Renal cortex interstitium (tissue), 11 donors: ENCODE data around the gene DSTYK. TPM values are rescaled to one million over a fixed set of nuclear protein-coding genes. Genes with fewer than 3 reads are reported as not detected.
"Not testable (repeated sequence)": the region's sequence is repeated elsewhere in the genome, so short reads cannot be mapped to it uniquely, and the experiment has no call there.

Source experiments
- DNase-seq, 11 donors: peaks; one replicate each; pipeline ENCODE4 v3.0.0-alpha.2; 2013; ENCODE audit warnings: low read depth in 9 of 11, low spot score in 4 of 11; ENCODE audit errors: extremely low read depth in 1 of 11
- polyA plus RNA-seq, 3 donors: library from polyadenylated mRNA; unstranded; fragments of 120-200 nt; gene quantifications; one replicate each; pipeline ENCODE4 v1.2.1, GENCODE V29; 2013; ENCODE audit not compliant: insufficient read length in 3 of 3

Gene DSTYK
- polyA plus RNA-seq, 3 donors = 18.2 to 20.5 (median 19.6) TPM

DNA sequence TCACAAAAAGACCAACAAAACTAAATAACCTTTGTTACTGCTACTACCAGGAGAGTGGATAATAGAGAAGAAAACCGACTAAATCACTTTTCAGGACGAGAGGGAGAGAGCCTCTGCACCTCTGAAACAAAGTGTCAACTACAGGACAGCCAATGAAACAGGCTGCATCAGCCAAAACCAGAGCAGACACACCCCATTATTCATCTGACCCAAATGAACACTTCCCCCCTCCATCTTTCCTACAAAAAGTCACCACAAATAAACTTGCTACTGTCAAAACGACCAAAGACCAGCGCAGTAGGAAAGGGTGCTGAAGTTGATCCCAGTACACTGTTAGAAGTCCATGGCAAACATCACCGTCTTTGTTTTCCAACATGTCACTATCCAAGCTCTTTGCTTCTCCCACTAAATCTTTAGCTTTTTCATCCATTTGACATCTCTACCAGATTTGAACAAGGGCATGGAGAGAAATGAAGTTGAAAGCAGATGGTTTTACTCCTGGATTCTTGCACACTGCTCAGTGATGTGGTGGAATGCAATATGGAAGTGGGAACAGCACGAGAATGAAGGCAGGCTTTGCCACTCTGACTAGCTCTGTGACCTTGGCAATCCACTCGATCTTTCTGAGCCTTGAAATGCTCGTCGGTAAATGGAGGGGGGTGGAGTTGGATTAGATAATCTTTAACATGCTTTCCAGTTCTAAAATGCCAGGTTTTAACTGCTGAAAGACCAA, 20.5 kb downstream of the DSTYK start:
- DNase-seq = peak in 1 of 11 donors; percentile 28

DNA sequence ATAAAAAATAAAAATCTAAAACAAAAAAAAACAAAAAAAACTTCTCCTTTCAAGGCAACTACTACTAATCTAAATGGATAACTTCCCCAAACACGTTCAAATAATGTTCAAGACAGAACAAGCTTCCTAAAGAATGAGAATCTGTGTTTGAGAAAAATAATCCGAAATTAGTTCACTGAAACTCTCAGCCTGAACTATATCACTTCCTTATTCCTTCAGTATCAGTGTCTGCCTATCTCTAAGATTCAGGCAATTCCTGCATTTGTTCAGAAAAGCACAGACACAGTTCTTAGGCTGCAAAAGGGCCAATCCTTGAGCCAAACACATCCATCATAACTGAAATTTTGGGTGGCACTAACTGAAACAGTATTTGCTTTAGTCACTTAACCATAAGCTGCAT, 22.4 kb downstream of the DSTYK start:
- no peak for DNase-seq

DNA sequence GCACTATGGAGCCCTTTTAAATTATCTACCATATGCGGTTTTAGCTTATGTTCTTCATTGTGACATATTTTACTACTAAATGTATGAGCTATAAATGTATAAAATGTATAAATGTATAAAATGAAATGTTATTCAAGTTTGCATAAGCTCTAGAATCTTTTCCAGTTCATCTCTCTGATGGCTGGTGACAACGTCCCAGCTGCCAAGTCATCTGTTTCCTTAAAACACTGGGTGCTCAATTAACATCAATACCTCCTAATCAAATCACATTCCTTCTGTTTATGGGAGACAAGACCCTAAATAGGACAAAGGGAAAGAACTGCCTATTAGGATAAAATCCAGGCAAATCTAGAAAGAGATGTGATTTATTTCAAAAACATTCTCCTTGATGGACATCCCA, 22.9 kb downstream of the DSTYK start:
- no peak for DNase-seq

DNA sequence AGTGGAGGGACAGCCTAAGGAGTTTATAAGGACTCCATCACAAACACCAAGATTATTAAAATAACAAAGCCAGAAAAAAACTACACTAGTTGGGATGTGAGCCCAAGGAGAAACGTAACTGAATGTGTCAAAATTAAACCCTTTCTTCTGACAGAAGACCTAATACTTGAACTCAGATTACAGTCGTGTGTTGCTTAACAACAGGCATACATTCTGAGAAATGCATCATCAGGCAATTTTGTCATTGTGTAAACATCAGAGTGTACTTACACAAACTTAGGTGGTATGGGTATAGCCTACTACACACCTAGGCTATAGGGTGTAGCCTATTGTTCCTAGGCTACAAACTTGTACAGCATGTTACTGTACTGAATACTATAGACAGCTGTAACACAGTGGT, 23.4 kb downstream of the DSTYK start:
- no peak for DNase-seq

DNA sequence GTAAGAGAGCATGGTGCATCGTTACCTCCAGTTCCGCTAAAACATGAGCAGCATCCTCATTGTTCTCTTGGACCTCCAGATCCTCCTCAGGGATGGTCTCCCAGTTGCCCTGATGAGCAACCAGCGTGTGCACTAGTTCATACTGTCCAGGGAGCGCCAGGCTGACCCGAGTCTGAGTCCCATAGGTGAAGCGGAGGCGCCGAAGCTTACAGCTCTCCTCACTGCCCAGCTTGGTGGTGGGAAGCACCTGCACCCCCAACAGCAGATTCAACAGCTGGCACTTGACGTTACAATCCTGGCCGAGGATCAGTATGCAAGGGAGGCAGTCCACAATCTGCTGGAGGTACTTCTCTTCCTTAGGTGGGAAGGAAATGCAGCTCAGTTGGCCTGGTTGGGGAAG, 24.1 kb downstream of the DSTYK start:
- no peak for DNase-seq

DNA sequence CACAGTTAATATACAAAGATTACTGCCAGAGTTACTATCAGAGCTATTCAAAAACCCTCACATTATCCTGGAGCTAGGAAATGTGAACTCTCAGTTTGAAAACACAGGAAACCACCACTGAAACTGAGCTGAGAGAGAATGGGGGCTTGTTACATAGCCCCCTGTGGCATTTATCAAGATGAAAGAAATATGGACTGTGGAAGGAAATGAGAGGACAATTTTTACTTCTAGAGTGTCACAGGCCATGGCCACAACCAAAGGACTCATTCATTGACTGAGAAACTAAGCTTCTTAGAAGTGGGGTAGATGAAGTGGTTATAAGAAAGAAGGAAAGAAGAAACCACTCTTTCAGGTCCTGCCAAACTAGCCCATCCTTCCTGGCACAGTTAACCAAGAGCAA, 25.3 kb downstream of the DSTYK start:
- DNase-seq = no peak

DNA sequence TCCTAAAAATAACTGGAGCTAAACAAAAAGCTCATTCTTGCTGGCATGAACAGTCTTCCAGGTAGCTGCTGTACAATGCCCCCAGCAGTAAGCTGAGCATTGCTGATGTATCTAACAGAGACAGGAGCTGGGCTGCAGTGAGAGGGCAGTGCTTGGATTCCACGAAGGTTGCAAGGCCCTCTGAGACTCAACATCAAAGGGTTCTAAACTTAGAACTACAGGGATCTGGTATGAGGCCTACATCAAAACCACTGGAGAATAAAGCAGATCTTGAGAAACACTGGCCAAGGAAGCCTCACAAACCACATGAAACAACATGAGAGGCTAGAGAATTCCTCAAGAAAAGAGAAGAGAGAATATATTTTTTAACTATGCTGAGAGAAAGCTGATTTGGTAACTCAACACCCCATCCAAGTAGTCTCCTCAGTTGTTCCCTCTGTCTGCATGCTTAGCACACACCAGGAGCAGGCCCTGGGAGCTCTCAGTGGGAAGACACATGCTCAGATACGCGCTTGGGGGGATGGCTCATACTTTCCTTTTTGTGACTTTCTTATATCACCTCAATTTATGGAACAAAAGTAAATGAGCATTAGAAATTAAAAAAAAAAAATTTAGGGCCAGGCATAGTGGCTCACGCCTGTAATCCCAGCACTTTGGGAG, 27.7 kb downstream of the DSTYK start:
- no peak for DNase-seq

DNA sequence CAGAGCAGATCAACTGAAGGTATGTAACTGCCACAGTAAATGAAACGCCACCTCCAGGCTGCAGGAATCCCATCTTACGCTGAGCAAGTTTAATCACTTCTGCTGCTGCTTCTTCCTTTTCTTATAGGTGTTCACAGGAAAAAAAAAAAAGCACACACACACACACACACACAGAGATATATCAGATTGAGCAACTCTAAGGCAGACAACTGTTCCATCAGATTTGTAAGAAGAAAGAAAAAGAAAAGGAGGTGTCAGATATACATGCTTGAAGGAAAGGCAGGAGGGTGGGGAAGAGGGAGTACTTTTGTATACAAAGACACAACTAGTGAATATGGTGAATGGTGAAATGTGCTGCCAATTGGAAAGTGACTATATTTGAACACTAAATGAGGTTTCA, 28.6 kb downstream of the DSTYK start:
- no peak for DNase-seq

DNA sequence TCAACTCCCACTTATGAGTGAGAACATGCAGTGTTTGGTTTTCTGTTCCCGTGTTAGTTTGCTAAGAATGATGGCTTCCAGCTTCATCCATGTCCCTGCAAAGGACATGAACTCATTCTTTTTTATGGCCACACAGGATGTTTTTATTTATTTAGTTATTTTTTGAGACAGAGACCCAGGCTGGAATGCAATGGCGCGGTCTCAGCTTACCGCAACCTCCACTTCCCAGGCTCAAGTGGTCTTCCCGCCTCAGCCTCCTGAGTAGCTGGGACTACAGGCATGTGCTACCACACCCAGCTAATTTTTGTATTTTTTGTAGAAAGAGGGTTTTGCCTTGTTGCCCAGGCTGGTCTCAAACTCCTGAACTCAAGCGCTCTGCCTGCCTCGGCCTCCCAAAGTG, 31.2 kb downstream of the DSTYK start:
- DNase-seq = not testable (repeated sequence)

DNA sequence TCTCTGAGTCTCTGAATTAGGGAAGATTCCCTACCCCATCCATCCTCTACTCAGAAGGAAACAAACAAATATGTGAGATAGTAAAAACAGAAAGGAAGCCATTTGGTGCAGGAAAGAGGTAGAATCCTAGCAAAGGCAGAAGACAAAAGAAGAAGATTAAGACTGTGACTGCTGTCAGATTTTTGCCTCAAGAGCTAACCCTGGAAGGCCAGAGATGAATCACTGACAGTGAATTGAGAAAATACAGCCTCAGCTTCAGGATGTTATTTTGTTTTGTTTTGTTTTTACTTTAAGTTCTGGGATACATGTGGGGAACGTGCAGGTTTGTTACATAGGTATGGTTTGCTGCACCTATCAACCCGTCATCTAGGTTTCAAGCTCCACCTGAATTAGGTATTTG, 31.7 kb downstream of the DSTYK start:
- no peak for DNase-seq

DNA sequence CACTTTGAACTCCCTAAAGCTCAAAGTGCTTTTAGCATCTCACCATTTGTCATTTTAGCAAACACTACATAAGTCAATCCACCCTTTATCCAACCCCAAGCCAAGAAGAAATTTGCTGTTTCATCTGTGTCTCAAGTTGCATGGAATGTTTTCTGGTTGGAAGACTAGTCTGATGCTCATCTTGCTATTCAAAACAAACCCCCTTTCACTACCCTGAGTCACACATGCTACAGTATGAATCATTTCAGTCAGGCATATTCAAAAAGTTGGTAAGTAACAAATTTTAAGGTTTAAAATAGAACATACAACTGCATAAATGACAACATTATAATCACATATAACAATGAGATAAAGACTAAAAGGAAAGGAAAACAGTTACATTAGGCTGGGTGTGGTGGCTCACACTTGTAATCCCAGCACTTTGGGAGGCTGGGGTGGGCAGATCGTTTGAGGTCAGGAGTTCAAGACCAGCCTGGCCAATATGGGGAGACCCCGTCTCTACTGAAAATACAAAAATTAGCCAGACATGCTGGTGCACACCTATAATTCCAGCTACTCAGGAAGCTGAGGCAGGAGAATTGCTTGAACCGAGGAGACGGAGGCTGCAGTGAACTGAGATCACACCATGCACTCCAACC, 38.7 kb downstream of the DSTYK start:
- no peak for DNase-seq

DNA sequence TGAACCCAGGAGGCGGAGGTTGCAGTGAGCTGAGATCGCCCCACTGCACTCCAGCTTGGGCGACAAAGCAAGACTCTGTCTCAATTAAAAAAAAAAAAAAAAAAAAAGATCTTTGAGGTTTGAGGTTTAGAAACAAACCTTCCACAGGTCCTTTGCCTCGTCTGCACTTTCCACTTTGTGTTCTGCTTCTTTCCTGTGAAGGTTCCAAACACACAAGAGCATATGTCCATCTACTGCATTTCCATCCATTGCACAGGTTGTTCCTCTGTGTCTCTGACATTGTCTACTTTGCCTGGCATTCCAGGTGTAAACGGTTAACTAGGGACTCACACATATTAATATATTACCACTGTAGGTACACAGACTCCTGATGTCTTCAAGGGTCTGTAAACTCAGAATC, 40.1 kb downstream of the DSTYK start:
- DNase-seq = no peak

DNA sequence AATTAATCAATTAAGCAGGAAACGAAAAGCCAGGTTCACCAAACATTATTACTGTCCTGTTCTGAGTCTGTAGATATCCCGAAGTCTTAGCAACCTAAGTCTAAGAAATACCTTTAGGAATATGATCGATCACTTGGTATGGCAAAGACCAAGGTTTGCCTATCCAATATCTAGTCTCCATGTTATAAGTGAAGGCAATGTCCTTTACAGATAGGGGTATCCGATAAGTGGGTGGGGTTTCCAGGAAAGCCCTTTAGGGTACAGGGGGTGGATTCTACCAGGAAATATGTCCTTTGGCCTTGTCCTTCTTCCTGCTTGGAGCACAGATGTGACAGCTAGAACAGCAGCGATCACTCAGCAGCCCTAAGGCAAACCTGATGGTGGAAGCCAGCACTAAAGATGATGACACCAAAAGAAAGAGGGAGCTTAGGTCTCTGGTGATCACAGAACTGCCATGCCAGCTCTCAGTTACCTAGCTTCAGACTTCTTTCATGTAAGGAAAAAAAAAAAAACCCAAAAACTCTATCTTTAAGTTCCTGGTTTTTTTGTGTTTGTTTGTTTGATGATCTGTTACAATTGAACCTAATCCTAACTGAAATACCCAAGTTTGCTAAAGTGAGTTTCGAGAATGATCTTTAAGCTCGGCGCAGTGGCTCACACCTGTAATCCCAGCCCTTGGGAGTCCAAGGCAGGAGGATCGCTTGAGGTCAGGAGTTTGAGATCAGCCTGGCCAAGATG, 40.8 kb downstream of the DSTYK start:
- no peak for DNase-seq

DNA sequence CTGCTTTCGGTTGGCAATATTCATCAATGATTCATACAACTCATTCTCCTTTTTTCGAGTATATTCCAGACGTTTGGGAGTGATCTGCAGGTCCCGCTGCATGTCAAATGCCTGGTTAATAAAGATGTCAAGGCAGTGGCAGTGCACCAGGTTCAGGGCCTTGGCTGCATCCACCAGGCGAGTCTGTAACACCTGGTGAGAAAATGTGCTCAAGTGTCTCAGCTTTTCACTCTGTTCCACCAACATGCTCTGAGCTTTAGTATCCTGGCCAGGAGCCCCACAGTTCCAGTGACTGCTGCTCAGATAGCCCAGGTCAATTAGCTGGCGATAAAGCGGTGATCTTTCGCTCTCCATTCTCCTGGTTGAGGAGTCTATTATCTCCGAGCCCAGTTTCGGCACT, 42.3 kb downstream of the DSTYK start:
- no peak for DNase-seq

DNA sequence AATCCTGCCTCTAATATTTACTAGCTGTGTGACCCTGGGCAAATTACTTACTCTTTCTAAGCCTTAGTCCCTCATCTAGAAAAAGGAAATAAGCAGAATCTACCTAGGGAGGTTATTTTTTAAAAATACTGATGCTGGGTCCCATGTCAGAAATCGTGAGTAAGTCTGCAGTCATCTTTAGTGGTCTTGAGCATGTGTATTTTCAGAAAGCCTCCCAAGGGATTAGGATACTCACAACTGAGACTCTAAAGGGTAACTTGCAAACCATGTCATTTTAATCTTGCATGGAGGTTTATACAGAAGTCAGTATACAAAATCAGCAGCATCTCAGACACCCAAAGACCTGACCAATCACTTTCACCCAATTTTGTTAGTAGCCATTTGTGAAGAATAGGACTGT, 43.2 kb downstream of the DSTYK start:
- no peak for DNase-seq

DNA sequence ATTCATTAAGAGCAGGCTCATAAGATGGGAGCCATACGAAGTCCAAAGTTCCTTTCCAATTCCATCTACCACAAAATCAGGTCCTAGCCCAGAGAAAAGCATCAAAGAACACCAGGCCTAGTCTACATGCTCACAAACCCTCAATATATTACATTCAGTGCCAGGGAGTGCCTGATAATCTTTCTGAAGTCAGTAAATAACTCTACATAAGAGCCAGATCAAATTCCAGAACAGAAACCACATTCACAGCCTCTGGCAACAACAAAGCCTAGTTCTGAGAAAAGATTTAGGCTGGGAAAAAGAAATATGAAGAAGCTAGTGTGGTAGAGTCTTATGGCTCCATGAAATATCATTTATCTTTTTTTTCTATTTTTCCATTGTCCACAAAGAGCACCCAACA, 49.2 kb downstream of the DSTYK start:
- no peak for DNase-seq

DNA sequence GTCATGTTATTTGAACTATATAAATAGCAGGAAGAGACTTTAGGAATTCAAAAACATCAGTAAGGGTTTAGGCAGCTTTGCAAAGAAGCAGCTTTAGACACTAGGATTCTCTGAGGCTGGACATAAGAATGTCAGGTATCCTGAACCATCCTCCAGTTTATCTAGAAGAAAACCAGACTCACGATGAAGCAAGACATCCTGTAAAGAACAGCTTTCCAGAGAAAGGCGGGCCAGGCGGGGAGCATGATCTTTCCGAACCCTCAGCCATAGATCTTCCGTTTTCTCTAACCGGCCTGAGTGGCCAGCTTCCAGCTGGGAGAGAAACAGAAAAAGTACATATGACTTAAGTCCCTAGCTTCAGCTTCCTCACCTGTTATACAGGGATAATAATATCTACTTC, 50.4 kb downstream of the DSTYK start:
- DNase-seq = no peak

DNA sequence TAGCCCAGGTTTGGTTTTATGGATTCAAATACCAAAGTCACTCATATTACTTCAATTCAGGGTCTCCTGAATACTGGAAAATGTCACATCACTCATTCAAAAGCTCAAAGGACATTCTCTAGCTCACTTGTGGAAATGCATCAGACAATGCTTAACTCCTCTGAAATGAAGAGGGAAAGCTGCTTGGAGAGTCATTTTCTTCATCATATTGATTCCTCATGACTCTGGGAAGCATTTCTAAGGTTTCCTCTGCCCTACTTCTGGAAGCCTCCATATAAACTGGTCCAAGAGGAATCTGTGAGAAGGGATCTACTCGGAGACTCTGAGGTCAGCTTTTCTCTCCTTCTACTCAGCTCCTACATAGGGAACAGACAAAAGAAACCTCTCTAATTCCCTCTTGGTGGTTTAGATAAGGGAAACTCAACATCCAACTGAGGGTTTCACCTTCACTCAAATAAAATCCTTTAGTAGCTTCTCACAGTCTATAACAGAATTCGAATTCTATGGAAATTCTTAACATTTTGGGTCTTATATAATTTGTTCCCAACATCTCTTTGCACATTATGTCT, 53.4 kb downstream of the DSTYK start:
- DNase-seq = no peak

DNA sequence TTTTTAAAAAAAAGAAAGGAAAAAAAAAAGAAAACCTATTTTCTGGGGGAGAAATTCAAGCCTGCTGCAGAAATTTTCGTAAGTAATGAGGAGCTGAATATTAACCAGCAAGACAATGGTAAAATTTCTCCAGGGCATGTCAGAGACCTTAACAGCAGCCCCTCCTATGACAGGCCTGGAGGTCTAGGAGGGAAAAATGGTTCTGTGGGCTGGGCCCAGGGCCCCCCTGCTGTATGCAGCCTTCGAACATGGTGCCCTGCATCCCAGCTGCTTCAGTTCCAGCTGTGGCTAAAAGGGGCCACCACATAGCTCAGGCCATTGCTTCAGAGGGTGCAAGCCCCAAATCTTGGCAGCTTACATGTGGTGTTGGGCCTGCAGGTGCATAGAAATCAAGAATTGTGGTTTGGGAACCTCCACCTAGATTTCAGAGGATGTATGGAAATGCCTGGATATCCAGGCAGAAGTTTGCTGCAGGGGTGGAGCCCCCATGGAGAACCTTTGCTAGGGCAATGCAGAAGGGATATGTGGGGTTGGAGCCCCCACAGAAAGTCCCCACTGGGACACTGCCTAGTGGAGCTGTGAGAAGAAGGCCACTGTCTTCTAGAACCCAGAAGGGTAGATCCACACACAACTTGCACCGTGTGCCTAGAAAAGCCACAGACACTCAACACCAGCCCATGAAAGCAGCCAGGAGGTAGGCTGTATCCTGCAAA, 55.7 kb downstream of the DSTYK start:
- DNase-seq = not testable (repeated sequence)
